Measurements from ENCODE around the gene CYP4F22. TPM values are rescaled to one million over a fixed set of nuclear protein-coding genes. Genes with fewer than 3 reads are reported as not detected.
A peak's percentile ranks its signal among the peaks of the same experiment; 100 is the strongest.
"Not testable (repeated sequence)": the region's sequence is repeated elsewhere in the genome, so short reads cannot be mapped to it uniquely, and the experiment has no call there.

Gene CYP4F22
- total and polyA plus RNA-seq, 4 donors, result 0.06 TPM; not detected in 3

- no peaks in the 10 kb centered on the region for H3K36me3 ChIP-seq (ENCODE audit: control insufficient read depth, insufficient read depth, low read length)
- no peaks in the 10 kb centered on the region for H3K9me3 ChIP-seq (ENCODE audit: control insufficient read depth, insufficient read depth, low read length)
- peaks cover 3% of the 10 kb centered on the region for H3K4me1 ChIP-seq (ENCODE audit: control insufficient read depth, insufficient read depth, low read length)
- peaks cover 30% of the 10 kb centered on the region for H3K27me3 ChIP-seq (ENCODE audit: control insufficient read depth, insufficient read depth, low read length)
- H3K27ac ChIP-seq (ENCODE audit: low read depth, low read length), result no peak overlapping the region
- WGBS (ENCODE audit: insufficient coverage), result 50% methylated on average over 31 of the region's 31 CpGs
- DNase-seq (ENCODE audit: low read depth in 4 of 6, low spot score in 6 of 6), result no peak
- no peak overlapping the region for H3K4me3 ChIP-seq (ENCODE audit: low read depth, low read length)
Measured at GRCh38 chr19:15471639-15472101, 36.7 kb upstream of the CYP4F22 start.

GRCh38 chr19:15473821-15474220 is 34.5 kb upstream of the CYP4F22 start:
- peaks cover 19% of the 10 kb centered on the region for H3K27me3 ChIP-seq (ENCODE audit: control insufficient read depth, insufficient read depth, low read length)
- not testable (repeated sequence) for H3K9me3 ChIP-seq (ENCODE audit: control insufficient read depth, insufficient read depth, low read length); H3K4me1 ChIP-seq (ENCODE audit: control insufficient read depth, insufficient read depth, low read length); H3K36me3 ChIP-seq (ENCODE audit: control insufficient read depth, insufficient read depth, low read length); H3K27ac ChIP-seq (ENCODE audit: low read depth, low read length); H3K4me3 ChIP-seq (ENCODE audit: low read depth, low read length); DNase-seq (ENCODE audit: low read depth in 4 of 6, low spot score in 6 of 6)
- no CpG with 5 or more reads among the region's 4 CpGs for WGBS (ENCODE audit: insufficient coverage)

DNA sequence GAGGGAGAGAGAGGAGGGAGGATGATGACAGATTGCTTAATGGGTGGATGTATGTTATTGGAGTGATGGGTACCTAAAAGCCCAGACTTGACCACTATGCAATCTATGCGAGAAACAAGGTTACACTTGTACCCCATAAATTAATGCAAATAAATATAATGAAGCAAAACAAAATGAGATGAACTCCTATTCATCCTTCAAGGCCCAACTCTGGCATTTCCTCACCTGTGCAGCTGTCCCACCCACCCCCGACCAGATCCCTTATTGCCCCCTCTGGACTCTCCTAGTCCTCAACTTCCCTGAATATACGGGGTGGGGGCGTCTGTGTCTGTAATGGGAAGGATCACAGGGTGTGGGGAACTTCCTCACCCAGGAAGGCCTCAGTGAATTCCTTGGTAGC is 33.2 kb upstream of the CYP4F22 start:
- H3K4me3 ChIP-seq (ENCODE audit: low read depth, low read length), result no peak overlapping the region
- H3K4me1 ChIP-seq (ENCODE audit: control insufficient read depth, insufficient read depth, low read length), result peaks cover 4% of the 10 kb centered on the region
- no peaks in the 10 kb centered on the region for H3K9me3 ChIP-seq (ENCODE audit: control insufficient read depth, insufficient read depth, low read length)
- DNase-seq (ENCODE audit: low read depth in 4 of 6, low spot score in 6 of 6), result no peak
- 71% methylated on average over 1 of the region's 4 CpGs for WGBS (ENCODE audit: insufficient coverage)
- H3K27me3 ChIP-seq (ENCODE audit: control insufficient read depth, insufficient read depth, low read length), result peaks cover 8% of the 10 kb centered on the region
- no peaks in the 10 kb centered on the region for H3K36me3 ChIP-seq (ENCODE audit: control insufficient read depth, insufficient read depth, low read length)
- H3K27ac ChIP-seq (ENCODE audit: low read depth, low read length), result no peak overlapping the region

DNA sequence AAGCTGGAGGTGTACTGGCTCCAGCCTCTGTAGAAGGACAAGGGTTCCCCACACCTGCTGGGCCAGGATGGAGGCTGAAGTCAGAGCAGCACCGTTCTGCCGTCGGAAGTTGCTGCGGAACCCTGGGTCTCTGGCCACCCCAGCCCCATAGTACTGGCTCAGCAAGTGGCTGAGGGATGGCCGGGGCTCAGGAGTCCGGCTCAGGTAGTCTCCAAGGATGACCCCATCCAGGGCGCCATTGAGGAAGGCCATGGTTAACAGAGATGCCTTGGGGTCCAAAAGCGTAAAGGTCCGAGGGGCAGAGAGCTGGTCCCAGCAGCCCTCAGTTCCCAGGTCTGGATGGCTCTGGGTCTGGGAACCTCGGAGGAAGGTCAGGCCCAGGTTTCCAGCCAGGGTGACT is 32.7 kb upstream of the CYP4F22 start:
- Histone ChIP-seq H3K36me3 (ENCODE audit: control insufficient read depth, insufficient read depth, low read length) (no peaks in the 10 kb centered on the region), H3K9me3 (ENCODE audit: control insufficient read depth, insufficient read depth, low read length) (no peaks in the 10 kb centered on the region), H3K27ac (ENCODE audit: low read depth, low read length) (no peak overlapping the region), H3K4me1 (ENCODE audit: control insufficient read depth, insufficient read depth, low read length) (peaks cover 4% of the 10 kb centered on the region), H3K27me3 (ENCODE audit: control insufficient read depth, insufficient read depth, low read length) (peaks cover 8% of the 10 kb centered on the region), H3K4me3 (ENCODE audit: low read depth, low read length) (no peak overlapping the region)
- no peak for DNase-seq (ENCODE audit: low read depth in 4 of 6, low spot score in 6 of 6)
- 92% methylated on average over 10 of the region's 10 CpGs for WGBS (ENCODE audit: insufficient coverage)

DNA sequence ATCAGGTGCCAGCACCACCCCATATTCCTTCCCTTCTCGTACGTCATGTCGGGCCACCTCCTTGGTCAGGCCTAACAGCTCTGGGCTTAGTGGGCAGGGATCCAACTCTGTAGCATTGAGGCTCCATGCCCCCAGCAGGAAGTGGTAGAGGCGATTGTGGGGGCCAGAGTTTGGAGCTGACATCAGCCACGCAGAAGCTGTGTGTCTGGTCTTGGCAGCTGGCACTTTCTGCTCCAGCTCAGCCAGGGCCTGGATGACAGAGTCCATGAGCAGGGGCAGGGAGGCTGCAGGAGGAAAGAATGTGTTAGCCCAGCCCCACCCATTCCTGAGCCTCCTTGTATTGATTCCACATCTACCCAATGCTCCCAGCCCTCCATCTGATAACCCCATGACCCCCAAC is 32.0 kb upstream of the CYP4F22 start:
- DNase-seq (ENCODE audit: low read depth in 4 of 6, low spot score in 6 of 6), result no peak
- Histone ChIP-seq H3K4me3 (ENCODE audit: low read depth, low read length) (no peak overlapping the region), H3K9me3 (ENCODE audit: control insufficient read depth, insufficient read depth, low read length) (no peaks in the 10 kb centered on the region)

GRCh38 chr19:15479391-15480345 is 28.7 kb upstream of the CYP4F22 start, which contains the start of gene PGLYRP2:
Gene PGLYRP2 (minus strand): TSS chr19:15479501. CDS start chr19:15479371, 130 bp downstream.
- DNase-seq (ENCODE audit: low read depth in 4 of 6, low spot score in 6 of 6), result peak in 1 of 6 donors; percentile 5
- Histone ChIP-seq H3K36me3 (ENCODE audit: control insufficient read depth, insufficient read depth, low read length) (no peaks in the 10 kb centered on the region), H3K27ac (ENCODE audit: low read depth, low read length) (no peak within 1 kb of the TSS), H3K4me3 (ENCODE audit: low read depth, low read length) (no peak within 1 kb of the TSS), H3K9me3 (ENCODE audit: control insufficient read depth, insufficient read depth, low read length) (no peaks in the 10 kb centered on the region), H3K27me3 (ENCODE audit: control insufficient read depth, insufficient read depth, low read length) (no peaks in the 10 kb centered on the region), H3K4me1 (ENCODE audit: control insufficient read depth, insufficient read depth, low read length) (peaks cover 4% of the 10 kb centered on the region)
- 64% methylated on average over 12 of the region's 16 CpGs for WGBS (ENCODE audit: insufficient coverage)

More for the DNA sequence above, 32.0 kb upstream of the CYP4F22 start:
- Histone ChIP-seq H3K4me1 (ENCODE audit: control insufficient read depth, insufficient read depth, low read length) (peaks cover 4% of the 10 kb centered on the region), H3K27ac (ENCODE audit: low read depth, low read length) (no peak overlapping the region), H3K27me3 (ENCODE audit: control insufficient read depth, insufficient read depth, low read length) (peaks cover 7% of the 10 kb centered on the region), H3K36me3 (ENCODE audit: control insufficient read depth, insufficient read depth, low read length) (no peaks in the 10 kb centered on the region)
- 66% methylated on average over 5 of the region's 5 CpGs for WGBS (ENCODE audit: insufficient coverage)

DNA sequence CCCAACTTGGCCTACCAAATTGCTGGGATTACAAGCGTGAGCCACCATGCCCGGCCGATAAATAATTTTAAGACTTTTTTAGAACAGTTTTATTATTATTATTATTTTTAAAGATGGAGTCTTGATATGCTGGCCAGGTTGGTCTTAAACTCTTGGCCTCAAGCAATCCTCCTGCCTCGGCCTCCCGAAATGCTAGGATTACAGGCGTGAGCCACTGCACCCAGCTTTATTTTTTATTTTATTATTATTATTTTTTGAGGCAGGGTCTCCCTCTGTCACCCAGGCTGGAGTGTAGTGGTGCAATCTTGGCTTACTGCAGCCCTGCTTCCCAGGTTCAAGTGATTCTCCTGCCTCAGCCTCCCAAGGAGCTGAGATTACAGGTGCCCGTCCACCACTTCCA is 27.3 kb upstream of the CYP4F22 start:
- H3K4me1 ChIP-seq (ENCODE audit: control insufficient read depth, insufficient read depth, low read length); H3K27ac ChIP-seq (ENCODE audit: low read depth, low read length); H3K4me3 ChIP-seq (ENCODE audit: low read depth, low read length); DNase-seq (ENCODE audit: low read depth in 4 of 6, low spot score in 6 of 6); H3K36me3 ChIP-seq (ENCODE audit: control insufficient read depth, insufficient read depth, low read length); H3K27me3 ChIP-seq (ENCODE audit: control insufficient read depth, insufficient read depth, low read length); H3K9me3 ChIP-seq (ENCODE audit: control insufficient read depth, insufficient read depth, low read length): not testable (repeated sequence)
- WGBS (ENCODE audit: insufficient coverage), result 100% methylated on average over 1 of the region's 7 CpGs

DNA sequence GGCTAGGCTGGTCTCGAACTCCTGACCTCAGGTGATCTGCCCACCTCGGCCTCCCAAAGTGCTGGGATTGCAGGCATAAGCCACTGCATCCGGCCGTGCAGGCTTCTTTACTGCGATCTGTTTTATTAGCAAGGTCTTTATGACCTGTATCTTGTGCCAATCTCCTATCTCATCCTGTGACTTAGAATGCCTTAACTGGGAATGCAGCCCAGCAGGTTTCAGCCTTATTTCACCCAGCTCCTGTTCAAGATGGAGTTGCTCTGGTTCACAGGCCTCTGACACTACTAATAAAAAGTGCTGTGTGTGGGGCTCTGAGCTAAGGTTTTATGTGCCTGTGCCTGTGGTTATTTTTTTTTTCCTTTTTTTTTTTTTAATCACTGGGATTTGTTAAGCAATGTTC is 22.6 kb upstream of the CYP4F22 start:
- H3K4me1 ChIP-seq (ENCODE audit: control insufficient read depth, insufficient read depth, low read length); DNase-seq (ENCODE audit: low read depth in 4 of 6, low spot score in 6 of 6): not testable (repeated sequence)
- 86% methylated on average over 5 of the region's 5 CpGs for WGBS (ENCODE audit: insufficient coverage)

DNA sequence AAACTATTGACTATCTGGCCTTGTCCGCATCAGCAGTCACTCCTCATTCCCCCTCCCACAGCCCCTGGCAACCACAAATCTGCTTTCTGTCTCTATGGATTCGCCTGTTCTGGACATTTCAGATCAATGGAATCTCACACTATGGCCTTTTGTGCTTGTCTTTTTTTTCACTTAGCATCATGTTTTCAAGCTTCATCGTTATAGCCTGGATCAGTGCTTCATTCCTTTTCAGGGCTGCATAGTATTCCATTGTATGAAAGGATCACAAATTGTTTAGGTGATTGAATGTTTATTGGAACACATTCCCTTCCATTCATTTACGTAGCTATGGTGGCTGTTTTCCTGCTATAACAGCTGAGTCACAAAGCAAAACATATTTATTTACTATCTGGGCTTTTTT is 21.3 kb upstream of the CYP4F22 start:
- DNase-seq (ENCODE audit: low read depth in 4 of 6, low spot score in 6 of 6), result no peak
- Histone ChIP-seq H3K27me3 (ENCODE audit: control insufficient read depth, insufficient read depth, low read length) (no peaks in the 10 kb centered on the region), H3K4me3 (ENCODE audit: low read depth, low read length) (no peak overlapping the region), H3K36me3 (ENCODE audit: control insufficient read depth, insufficient read depth, low read length) (no peaks in the 10 kb centered on the region), H3K27ac (ENCODE audit: low read depth, low read length) (no peak overlapping the region), H3K9me3 (ENCODE audit: control insufficient read depth, insufficient read depth, low read length) (peaks cover 1% of the 10 kb centered on the region), H3K4me1 (ENCODE audit: control insufficient read depth, insufficient read depth, low read length) (no peaks in the 10 kb centered on the region)
- 46% methylated on average over 2 of the region's 4 CpGs for WGBS (ENCODE audit: insufficient coverage)

More for the DNA sequence above, 22.6 kb upstream of the CYP4F22 start:
- not testable (repeated sequence) for H3K27me3 ChIP-seq (ENCODE audit: control insufficient read depth, insufficient read depth, low read length); H3K36me3 ChIP-seq (ENCODE audit: control insufficient read depth, insufficient read depth, low read length); H3K9me3 ChIP-seq (ENCODE audit: control insufficient read depth, insufficient read depth, low read length); H3K4me3 ChIP-seq (ENCODE audit: low read depth, low read length); H3K27ac ChIP-seq (ENCODE audit: low read depth, low read length)

All from spinal cord (tissue), 10 donors.